HEK293 (cell line): ENCODE results near the gene KLHL14.

Experiments used
- CTCF ChIA-PET: fragments of 350-600 bp; formaldehyde crosslinking; extraction: SDS; loops from one replicate; lab custom pipeline; 2021; ENCODE audit warnings: antibody characterized with exemption; lab: Yijun Ruan, JAX
- POLR2A ChIA-PET: fragments of 300-600 bp; formaldehyde crosslinking; extraction: SDS; loops from one replicate; lab custom pipeline; 2020; ENCODE audit warnings: antibody characterized with exemption, inconsistent platforms; lab: Yijun Ruan, JAX
- H3K27ac ChIP-seq: fragments of 200-500 bp; sonication (Bioruptor generic); 2 replicates; pipeline ENCODE4 v1.5.1; 2014; ENCODE audit warnings: low read depth, low read length, control low read depth, inconsistent platforms; ENCODE audit errors: extremely low read depth
- H3K36me3 ChIP-seq, 2 experiments: fragments of 200-500 bp in 1 of 2; sonication (Bioruptor generic) in 1 of 2; 1 replicate in 1 of 2; 2 replicates in 1 of 2; pipeline ENCODE4 v1.5.1; 2014 to 2017; ENCODE audit warnings: inconsistent platforms in 2 of 2, low read length in 2 of 2; ENCODE audit not compliant: control insufficient read depth in 2 of 2, insufficient read depth in 1 of 2
- H3K4me1 ChIP-seq: fragments of 200-500 bp; sonication (Bioruptor generic); 2 replicates; pipeline ENCODE4 v1.5.1; 2014; ENCODE audit warnings: mild to moderate bottlenecking, low read length, inconsistent platforms; ENCODE audit not compliant: control insufficient read depth, insufficient read depth
- H3K4me3 ChIP-seq: 2 replicates; pipeline ENCODE4 v1.5.1; 2011; ENCODE audit warnings: low read depth, mild to moderate bottlenecking, control low read depth, low read length, moderate library complexity
- H3K9me3 ChIP-seq: fragments of 200-500 bp; sonication (Bioruptor generic); 2 replicates; pipeline ENCODE4 v1.5.1; 2014; ENCODE audit warnings: low read depth, low read length, inconsistent platforms; ENCODE audit not compliant: control insufficient read depth, insufficient read depth
- GFI1B ChIP-seq: fragments of 450-650 bp; formaldehyde crosslinking; IDR thresholded peaks from 2 replicates; pipeline ENCODE4 v1.5.1; 2016; ENCODE audit warnings: missing biosample characterization, missing genetic modification characterization
- HOXD13 ChIP-seq: sonication (generic); formaldehyde crosslinking; IDR thresholded peaks from 2 replicates; pipeline ENCODE4 v1.8.0; 2022; ENCODE audit warnings: missing genetic modification reagents, borderline replicate concordance
- KLF8 ChIP-seq: fragments of 450-650 bp; formaldehyde crosslinking; IDR thresholded peaks from 2 replicates; pipeline ENCODE4 v1.5.1; 2016; ENCODE audit warnings: missing biosample characterization, missing genetic modification characterization
- KLF9 ChIP-seq: fragments of 450-650 bp; formaldehyde crosslinking; IDR thresholded peaks from 2 replicates; pipeline ENCODE4 v1.5.1; 2016; ENCODE audit warnings: missing biosample characterization, missing genetic modification characterization, low read depth
- MEIS1 ChIP-seq: sonication (generic); formaldehyde crosslinking; IDR thresholded peaks from 2 replicates; pipeline ENCODE4 v1.8.1; 2022; ENCODE audit warnings: missing genetic modification reagents, mild to moderate bottlenecking, borderline replicate concordance
- RBAK ChIP-seq: fragments of 450-650 bp; formaldehyde crosslinking; IDR thresholded peaks from 2 replicates; pipeline ENCODE4 v1.5.1; 2016; ENCODE audit warnings: missing biosample characterization, missing genetic modification characterization
- YY1 ChIP-seq: fragments of 450-650 bp; formaldehyde crosslinking; IDR thresholded peaks from 2 replicates; pipeline ENCODE4 v1.5.1; 2018; ENCODE audit warnings: missing biosample characterization, missing genetic modification characterization
- ZBTB17 ChIP-seq: fragments of 450-650 bp; formaldehyde crosslinking; IDR thresholded peaks from 2 replicates; pipeline ENCODE4 v1.5.1; 2016; ENCODE audit warnings: missing biosample characterization, missing genetic modification characterization
- ZEB2 ChIP-seq: fragments of 450-650 bp; formaldehyde crosslinking; IDR thresholded peaks from 2 replicates; pipeline ENCODE4 v1.5.1; 2016; ENCODE audit warnings: missing biosample characterization, missing genetic modification characterization
- ZNF157 ChIP-seq: fragments of 450-650 bp; formaldehyde crosslinking; IDR thresholded peaks from 2 replicates; pipeline ENCODE4 v1.5.1; 2016; ENCODE audit warnings: missing biosample characterization, missing genetic modification characterization
- ZNF16 ChIP-seq: fragments of 450-650 bp; formaldehyde crosslinking; IDR thresholded peaks from 2 replicates; pipeline ENCODE4 v1.5.1; 2016; ENCODE audit warnings: low read depth, missing biosample characterization, missing genetic modification characterization
- ZNF211 ChIP-seq: fragments of 450-650 bp; formaldehyde crosslinking; IDR thresholded peaks from 2 replicates; pipeline ENCODE4 v1.5.1; 2016; ENCODE audit warnings: low read depth, missing biosample characterization, missing genetic modification characterization
- ZNF239 ChIP-seq: fragments of 450-650 bp; formaldehyde crosslinking; IDR thresholded peaks from 2 replicates; pipeline ENCODE4 v1.5.1; 2016; ENCODE audit warnings: missing biosample characterization, missing genetic modification characterization
- ZNF354C ChIP-seq: fragments of 450-650 bp; formaldehyde crosslinking; IDR thresholded peaks from 2 replicates; pipeline ENCODE4 v1.5.1; 2016; ENCODE audit warnings: missing biosample characterization, missing genetic modification characterization, low read depth, borderline replicate concordance
- ZNF423 ChIP-seq: fragments of 450-650 bp; formaldehyde crosslinking; IDR thresholded peaks from 2 replicates; pipeline ENCODE4 v1.5.1; 2016; ENCODE audit warnings: missing biosample characterization, missing genetic modification characterization
- ZNF530 ChIP-seq: fragments of 450-650 bp; formaldehyde crosslinking; IDR thresholded peaks from 2 replicates; pipeline ENCODE4 v1.5.1; 2016; ENCODE audit warnings: low read depth, missing biosample characterization, missing genetic modification characterization
- ZNF610 ChIP-seq: fragments of 450-650 bp; formaldehyde crosslinking; IDR thresholded peaks from 2 replicates; pipeline ENCODE4 v1.5.1; 2016; ENCODE audit warnings: missing biosample characterization, missing genetic modification characterization, borderline replicate concordance
- ZNF626 ChIP-seq: fragments of 450-650 bp; sonication (Bioruptor Pico); formaldehyde crosslinking; IDR thresholded peaks from 2 replicates; pipeline ENCODE4 v1.5.1; 2018; ENCODE audit warnings: missing biosample characterization, missing genetic modification characterization, inconsistent platforms
- ZNF629 ChIP-seq: fragments of 450-650 bp; formaldehyde crosslinking; IDR thresholded peaks from 2 replicates; pipeline ENCODE4 v1.5.1; 2017; ENCODE audit warnings: missing biosample characterization, missing genetic modification characterization
- ZNF670 ChIP-seq: fragments of 450-650 bp; formaldehyde crosslinking; IDR thresholded peaks from 2 replicates; pipeline ENCODE4 v1.5.1; 2016; ENCODE audit warnings: missing biosample characterization, missing genetic modification characterization, low read depth
- ZNF707 ChIP-seq: fragments of 450-650 bp; formaldehyde crosslinking; IDR thresholded peaks from 2 replicates; pipeline ENCODE4 v1.5.1; 2016; ENCODE audit warnings: missing biosample characterization, missing genetic modification characterization
- ZNF768 ChIP-seq: fragments of 450-650 bp; formaldehyde crosslinking; IDR thresholded peaks from 2 replicates; pipeline ENCODE4 v1.5.1; 2018; ENCODE audit warnings: missing biosample characterization, mild to moderate bottlenecking, missing genetic modification characterization
- ZSCAN5A ChIP-seq: fragments of 450-650 bp; formaldehyde crosslinking; IDR thresholded peaks from 2 replicates; pipeline ENCODE4 v1.5.1; 2016; ENCODE audit warnings: missing biosample characterization, missing genetic modification characterization
- TF ChIP-seq, protein P1 (sequence below): fragments of 450-650 bp; formaldehyde crosslinking; IDR thresholded peaks from 2 replicates; pipeline ENCODE4 v1.5.1; 2016; ENCODE audit warnings: missing biosample characterization, missing genetic modification characterization

The KLHL14 gene

GRCh38 chr18:32802591-32803451 lies 30.0 kb upstream of the KLHL14 start:
- CTCF ChIA-PET = interaction anchor here (0.7 to 1.7 kb wide), 4 partner anchors 88 to 190 kb away, joined by 3 to 4 read pairs (median 4); no protein-coding TSS in a partner anchor
- Histone ChIP-seq H3K36me3 (no peaks in the 10 kb centered on the region), H3K4me1 (no peaks in the 10 kb centered on the region), H3K4me3 (no peak overlapping the region), H3K27ac (no peak overlapping the region), H3K9me3 (no peaks in the 10 kb centered on the region)
- no peak for TF ChIP-seq ZNF157 (tag by site-specific recombination)
- TF ChIP-seq ZNF211 (tag by site-specific recombination) = no peak
- no peak for TF ChIP-seq KLF8
- no peak for TF ChIP-seq ZNF423
- no peak for TF ChIP-seq ZNF626
- TF ChIP-seq ZNF16 (tag by site-specific recombination) = no peak
- TF ChIP-seq ZNF707 (tag by site-specific recombination) = no peak
- TF ChIP-seq MEIS1 (CRISPR knock-in tag) = no peak
- TF ChIP-seq RBAK (tag by site-specific recombination) = no peak
- no peak for TF ChIP-seq ZEB2 (tag by site-specific recombination)
- no peak for TF ChIP-seq ZNF768 (tag by site-specific recombination)
- no peak for TF ChIP-seq YY1 (tag by site-specific recombination)
- POLR2A ChIA-PET = no interaction called here

GRCh38 chr18:32801228-32801627 lies 28.4 kb upstream of the KLHL14 start:
- ChIA-PET CTCF (interaction anchor here (1.2 kb wide), 1 partner anchor 13 kb away, joined by 3 read pairs; no protein-coding TSS in a partner anchor), POLR2A (no interaction called here)
- Histone ChIP-seq H3K36me3 (no peaks in the 10 kb centered on the region), H3K9me3 (no peaks in the 10 kb centered on the region), H3K27ac (no peak overlapping the region), H3K4me3 (no peak overlapping the region), H3K4me1 (no peaks in the 10 kb centered on the region)
- no peak for TF ChIP-seq ZNF530 (tag by site-specific recombination)
- no peak for TF ChIP-seq GFI1B
- no peak for TF ChIP-seq ZSCAN5A
- TF ChIP-seq ZNF670 (tag by site-specific recombination) = no peak
- TF ChIP-seq HOXD13 = no peak
- no peak for TF ChIP-seq ZNF610 (tag by site-specific recombination)
- TF ChIP-seq ZNF629 (tag by site-specific recombination) = no peak
- no peak for TF ChIP-seq ZNF239 (tag by site-specific recombination)
- TF ChIP-seq, protein P1, sequence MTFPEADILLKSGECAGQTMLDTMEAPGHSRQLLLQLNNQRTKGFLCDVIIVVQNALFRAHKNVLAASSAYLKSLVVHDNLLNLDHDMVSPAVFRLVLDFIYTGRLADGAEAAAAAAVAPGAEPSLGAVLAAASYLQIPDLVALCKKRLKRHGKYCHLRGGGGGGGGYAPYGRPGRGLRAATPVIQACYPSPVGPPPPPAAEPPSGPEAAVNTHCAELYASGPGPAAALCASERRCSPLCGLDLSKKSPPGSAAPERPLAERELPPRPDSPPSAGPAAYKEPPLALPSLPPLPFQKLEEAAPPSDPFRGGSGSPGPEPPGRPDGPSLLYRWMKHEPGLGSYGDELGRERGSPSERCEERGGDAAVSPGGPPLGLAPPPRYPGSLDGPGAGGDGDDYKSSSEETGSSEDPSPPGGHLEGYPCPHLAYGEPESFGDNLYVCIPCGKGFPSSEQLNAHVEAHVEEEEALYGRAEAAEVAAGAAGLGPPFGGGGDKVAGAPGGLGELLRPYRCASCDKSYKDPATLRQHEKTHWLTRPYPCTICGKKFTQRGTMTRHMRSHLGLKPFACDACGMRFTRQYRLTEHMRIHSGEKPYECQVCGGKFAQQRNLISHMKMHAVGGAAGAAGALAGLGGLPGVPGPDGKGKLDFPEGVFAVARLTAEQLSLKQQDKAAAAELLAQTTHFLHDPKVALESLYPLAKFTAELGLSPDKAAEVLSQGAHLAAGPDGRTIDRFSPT (tag by site-specific recombination) = no peak
- no peak for TF ChIP-seq ZBTB17 (tag by site-specific recombination)
- no peak for TF ChIP-seq KLF9
- TF ChIP-seq ZNF354C (tag by site-specific recombination) = no peak
